Effector memory CD8-positive, alpha-beta T cell (primary cell): ENCODE measurements around the gene CDKN1B.

ENCODE experiments used
- ATAC-seq: fragments of 150-1000 bp; cut with Tn5 transposase; replicated peaks from 2 replicates; pipeline ENCODE4 v1.10.0; 2021; ENCODE audit warnings: mild to moderate bottlenecking, moderate library complexity
- DNase-seq, 3 experiments: peaks; one replicate each; pipeline ENCODE4 v3.0.0; 2021
- H3K27ac Mint-ChIP-seq, 2 donors: one replicate each; pipeline ENCODE4 v1.8.0; 2022; ENCODE audit warnings: mild to moderate bottlenecking in 2 of 2, mixed read lengths in 2 of 2, moderate library complexity in 2 of 2
- H3K27me3 Mint-ChIP-seq, 2 donors: one replicate each; pipeline ENCODE4 v1.8.0; 2022; ENCODE audit warnings: mixed read lengths in 2 of 2
- H3K36me3 Mint-ChIP-seq: one replicate; pipeline ENCODE4 v1.8.0; 2022; ENCODE audit warnings: mild to moderate bottlenecking, moderate library complexity, mixed read lengths; ENCODE audit not compliant: insufficient read depth
- H3K4me1 Mint-ChIP-seq, 2 donors: one replicate each; pipeline ENCODE4 v1.8.0; 2022; ENCODE audit warnings: low read depth in 2 of 2, mixed read lengths in 2 of 2
- H3K4me3 Mint-ChIP-seq, 2 donors: one replicate each; pipeline ENCODE4 v1.8.0; 2022; ENCODE audit warnings: mild to moderate bottlenecking in 2 of 2, mixed read lengths in 2 of 2, moderate library complexity in 2 of 2
- H3K9me3 Mint-ChIP-seq, 2 donors: one replicate each; pipeline ENCODE4 v1.8.0; 2022; ENCODE audit warnings: mixed read lengths in 2 of 2
- total RNA-seq, 9 experiments: gene quantifications; one replicate each; lab custom pipeline; 2026; lab: John Stamatoyannopoulos, UW

Gene CDKN1B
- 99.3 to 522 (median 280) reads per million in 9 experiments for total RNA-seq

DNA sequence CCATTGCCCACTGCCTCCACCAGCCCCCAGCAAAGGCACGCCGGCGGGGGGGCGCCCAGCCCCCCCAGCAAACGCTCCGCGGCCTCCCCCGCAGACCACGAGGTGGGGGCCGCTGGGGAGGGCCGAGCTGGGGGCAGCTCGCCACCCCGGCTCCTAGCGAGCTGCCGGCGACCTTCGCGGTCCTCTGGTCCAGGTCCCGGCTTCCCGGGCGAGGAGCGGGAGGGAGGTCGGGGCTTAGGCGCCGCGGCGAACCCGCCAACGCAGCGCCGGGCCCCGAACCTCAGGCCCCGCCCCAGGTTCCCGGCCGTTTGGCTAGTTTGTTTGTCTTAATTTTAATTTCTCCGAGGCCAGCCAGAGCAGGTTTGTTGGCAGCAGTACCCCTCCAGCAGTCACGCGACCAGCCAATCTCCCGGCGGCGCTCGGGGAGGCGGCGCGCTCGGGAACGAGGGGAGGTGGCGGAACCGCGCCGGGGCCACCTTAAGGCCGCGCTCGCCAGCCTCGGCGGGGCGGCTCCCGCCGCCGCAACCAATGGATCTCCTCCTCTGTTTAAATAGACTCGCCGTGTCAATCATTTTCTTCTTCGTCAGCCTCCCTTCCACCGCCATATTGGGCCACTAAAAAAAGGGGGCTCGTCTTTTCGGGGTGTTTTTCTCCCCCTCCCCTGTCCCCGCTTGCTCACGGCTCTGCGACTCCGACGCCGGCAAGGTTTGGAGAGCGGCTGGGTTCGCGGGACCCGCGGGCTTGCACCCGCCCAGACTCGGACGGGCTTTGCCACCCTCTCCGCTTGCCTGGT, at the start of gene CDKN1B:
Gene CDKN1B (plus strand): TSS at position 576 of the 793 bp plus-strand sequence. CDS start 472 bp downstream, outside the sequence.
- ATAC-seq: peak; percentile 69
- H3K27ac Mint-ChIP-seq: peak within 1 kb of the TSS; percentile 100
- peaks cover 80% of the 10 kb centered on the region for H3K36me3 Mint-ChIP-seq
- H3K4me3 Mint-ChIP-seq: peak within 1 kb of the TSS; percentile 99
- H3K4me1 Mint-ChIP-seq: peaks cover 49 to 68% of the 10 kb centered on the region in 2 donors
- peak; percentile 72 to 78 (median 74) for DNase-seq
- H3K27me3 Mint-ChIP-seq: no peaks in the 10 kb centered on the region
- H3K9me3 Mint-ChIP-seq: no peaks in the 10 kb centered on the region

DNA sequence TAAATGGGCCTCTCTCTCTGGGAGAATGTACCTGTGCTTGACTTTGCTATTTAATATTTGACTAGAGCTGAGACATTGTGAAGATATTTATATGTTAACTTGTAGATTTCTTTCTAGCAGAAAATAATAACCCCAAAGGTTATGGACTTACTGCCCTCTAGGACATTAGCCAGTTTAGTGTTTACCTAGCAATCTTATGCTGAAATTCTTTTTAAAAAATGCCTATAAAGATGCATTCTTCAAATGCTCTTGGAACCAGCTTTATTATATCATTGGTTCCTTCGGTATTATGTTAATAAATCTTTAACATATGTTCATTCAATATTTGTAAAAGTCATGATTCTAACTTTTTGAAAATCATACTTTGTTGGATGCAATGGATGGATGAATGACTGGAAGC, 49.2 kb upstream of the CDKN1B start:
- Mint-ChIP-seq H3K27me3 (no peaks in the 10 kb centered on the region), H3K27ac (no peak overlapping the region), H3K9me3 (no peaks in the 10 kb centered on the region), H3K4me1 (peaks cover 0 to 2% of the 10 kb centered on the region in 2 donors), H3K36me3 (peaks cover 4% of the 10 kb centered on the region), H3K4me3 (no peak overlapping the region)
- DNase-seq (no peak), ATAC-seq (no peak)

DNA sequence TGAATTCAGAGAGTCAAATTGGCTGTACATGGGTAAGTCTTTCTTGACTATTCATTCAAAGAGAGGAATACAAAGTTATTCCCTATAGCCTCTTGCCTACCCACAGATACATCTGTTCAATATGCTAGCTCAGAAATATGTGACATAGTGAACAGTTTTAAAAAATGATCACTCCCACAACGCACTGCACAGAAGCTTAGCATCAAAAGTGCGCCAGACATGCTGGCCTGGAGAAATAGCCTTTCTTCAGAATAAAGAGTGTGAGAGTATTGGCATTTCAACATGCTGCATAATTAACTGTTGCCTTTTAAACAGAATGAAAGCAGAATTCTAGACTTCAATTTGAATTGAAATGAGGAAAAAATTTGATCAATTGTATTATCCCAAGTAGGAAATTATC, 48.1 kb upstream of the CDKN1B start:
- ATAC-seq (no peak), DNase-seq (no peak)
- Mint-ChIP-seq H3K9me3 (no peaks in the 10 kb centered on the region), H3K27me3 (no peaks in the 10 kb centered on the region), H3K27ac (no peak overlapping the region), H3K4me3 (no peak overlapping the region), H3K4me1 (peaks cover 0 to 2% of the 10 kb centered on the region in 2 donors), H3K36me3 (peaks cover 4% of the 10 kb centered on the region)

DNA sequence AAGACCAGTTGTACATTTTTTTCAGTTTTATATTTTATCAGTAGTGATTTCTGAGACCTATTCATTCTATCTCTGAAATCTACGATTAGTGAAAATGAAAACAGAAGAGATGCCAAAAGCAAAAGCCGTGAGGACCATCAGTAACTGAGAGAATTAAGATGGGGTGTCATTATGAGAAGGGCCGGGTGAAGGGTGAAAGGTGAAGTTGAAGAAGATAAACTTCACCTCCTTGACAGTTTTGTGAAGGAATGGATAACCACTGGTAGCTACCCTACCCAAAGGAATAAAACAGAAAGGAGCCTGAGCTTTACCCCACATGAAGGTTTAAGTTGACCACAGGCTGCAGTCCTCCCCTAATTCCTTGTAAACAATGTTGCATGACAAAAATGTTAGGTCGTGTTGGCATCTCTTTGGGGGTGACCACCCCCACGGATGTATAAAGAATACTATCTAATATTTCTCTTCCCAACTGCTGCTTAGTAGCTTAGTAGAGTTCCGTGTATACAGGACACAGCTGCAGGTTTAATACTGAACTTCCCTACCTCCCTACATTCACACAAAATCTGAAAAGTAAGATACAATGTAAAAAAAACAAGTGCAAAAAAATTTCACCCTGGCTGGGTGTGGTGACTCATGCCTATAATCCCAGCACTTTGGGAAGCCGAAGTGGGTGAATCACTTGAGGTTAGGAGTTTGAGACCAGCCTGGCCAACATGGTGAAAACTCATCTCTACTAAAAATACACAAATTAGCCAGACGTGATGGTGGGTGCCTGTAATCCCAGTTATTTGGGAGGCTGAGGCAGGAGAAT, 45.1 kb upstream of the CDKN1B start:
- H3K27me3 Mint-ChIP-seq: no peaks in the 10 kb centered on the region
- H3K27ac Mint-ChIP-seq: peak overlapping the region in 1 of 2 donors; percentile 61
- no peak overlapping the region for H3K4me3 Mint-ChIP-seq
- DNase-seq (no peak), ATAC-seq (no peak)
- H3K4me1 Mint-ChIP-seq: peaks cover 0 to 2% of the 10 kb centered on the region in 2 donors
- no peaks in the 10 kb centered on the region for H3K36me3 Mint-ChIP-seq
- no peaks in the 10 kb centered on the region for H3K9me3 Mint-ChIP-seq

DNA sequence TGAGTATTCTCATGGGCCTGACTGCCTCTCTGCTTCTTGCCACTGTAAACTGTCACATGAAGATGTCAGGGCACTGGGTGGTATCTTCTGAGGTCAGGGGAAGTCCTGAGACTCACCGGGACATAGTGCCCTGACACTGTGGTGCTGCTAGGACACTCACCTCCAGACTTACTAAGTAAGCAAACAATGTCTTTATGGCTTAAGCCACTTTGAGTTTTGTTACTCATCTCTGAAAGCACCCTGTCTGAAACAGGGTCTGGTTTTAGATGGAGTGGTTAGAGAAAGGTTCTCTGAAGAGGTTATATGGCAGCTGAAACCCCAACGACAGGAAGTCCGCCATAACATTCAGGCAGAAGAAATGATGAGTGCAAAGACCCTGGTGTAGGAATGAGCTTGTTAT, 43.9 kb upstream of the CDKN1B start:
- no peak overlapping the region for H3K27ac Mint-ChIP-seq
- DNase-seq (no peak), ATAC-seq (no peak)
- H3K4me3 Mint-ChIP-seq: no peak overlapping the region
- peaks cover 0 to 2% of the 10 kb centered on the region in 2 donors for H3K4me1 Mint-ChIP-seq
- no peaks in the 10 kb centered on the region for H3K9me3 Mint-ChIP-seq
- H3K27me3 Mint-ChIP-seq: no peaks in the 10 kb centered on the region
- H3K36me3 Mint-ChIP-seq: no peaks in the 10 kb centered on the region

DNA sequence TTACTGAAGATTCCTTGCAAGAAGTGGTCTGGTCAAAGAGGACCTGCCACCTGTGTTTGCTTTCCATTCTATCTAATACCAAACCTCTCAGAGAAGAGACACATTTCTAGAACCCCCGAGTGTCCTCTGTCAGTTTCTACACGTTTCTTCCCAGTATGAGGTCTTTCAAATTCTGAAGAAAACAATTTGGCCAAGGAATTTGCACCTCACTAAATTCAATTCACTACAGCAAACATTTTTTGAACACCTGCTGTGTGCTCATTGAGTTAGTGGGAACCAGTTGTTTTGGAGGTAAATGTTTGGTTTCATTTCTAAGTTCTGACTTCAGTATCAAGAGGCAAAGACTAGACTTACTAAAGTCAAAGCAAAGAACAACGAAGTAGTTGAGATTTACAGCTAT, 40.6 kb upstream of the CDKN1B start:
- Mint-ChIP-seq H3K4me3 (no peak overlapping the region), H3K27me3 (no peaks in the 10 kb centered on the region), H3K27ac (no peak overlapping the region), H3K36me3 (no peaks in the 10 kb centered on the region), H3K9me3 (no peaks in the 10 kb centered on the region), H3K4me1 (no peaks in the 10 kb centered on the region)
- ATAC-seq (no peak), DNase-seq (no peak)

DNA sequence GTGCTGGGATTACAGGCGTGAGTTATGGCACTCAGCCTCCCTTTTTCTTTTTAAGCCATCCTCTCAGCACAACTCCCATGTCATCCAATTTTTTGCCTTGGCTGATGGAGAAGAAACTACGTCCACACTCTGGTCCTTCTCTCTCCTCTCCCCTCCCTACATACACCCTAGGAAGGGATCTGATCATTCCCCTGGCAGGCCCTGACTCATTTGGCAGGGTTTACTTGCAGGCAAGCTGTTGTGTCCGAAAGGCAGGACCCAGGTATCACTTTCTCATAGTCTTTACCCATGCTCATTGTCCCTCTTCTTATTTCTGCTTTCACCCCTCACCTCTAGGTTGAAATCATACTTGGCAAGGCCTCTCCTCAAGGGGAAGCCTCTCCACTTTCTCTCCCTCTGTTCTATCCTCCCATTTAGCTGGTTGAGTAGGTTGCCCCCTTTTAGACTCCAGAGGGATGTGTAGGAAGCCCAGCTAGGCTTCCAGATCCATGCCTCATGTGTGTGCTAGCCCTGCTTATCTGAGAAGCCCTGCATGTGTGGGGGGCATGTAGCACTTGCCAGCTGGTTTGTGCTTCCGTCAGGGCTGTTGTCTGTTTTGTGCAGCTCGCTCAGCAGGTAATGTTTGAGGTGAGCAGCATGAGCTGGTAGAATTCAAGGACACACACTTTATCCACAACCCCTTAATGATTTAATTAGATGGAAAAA, 36.0 kb upstream of the CDKN1B start:
- Mint-ChIP-seq H3K27me3 (no peaks in the 10 kb centered on the region), H3K36me3 (no peaks in the 10 kb centered on the region), H3K9me3 (no peaks in the 10 kb centered on the region), H3K27ac (no peak overlapping the region), H3K4me1 (no peaks in the 10 kb centered on the region), H3K4me3 (no peak overlapping the region)
- ATAC-seq (no peak), DNase-seq (no peak)

DNA sequence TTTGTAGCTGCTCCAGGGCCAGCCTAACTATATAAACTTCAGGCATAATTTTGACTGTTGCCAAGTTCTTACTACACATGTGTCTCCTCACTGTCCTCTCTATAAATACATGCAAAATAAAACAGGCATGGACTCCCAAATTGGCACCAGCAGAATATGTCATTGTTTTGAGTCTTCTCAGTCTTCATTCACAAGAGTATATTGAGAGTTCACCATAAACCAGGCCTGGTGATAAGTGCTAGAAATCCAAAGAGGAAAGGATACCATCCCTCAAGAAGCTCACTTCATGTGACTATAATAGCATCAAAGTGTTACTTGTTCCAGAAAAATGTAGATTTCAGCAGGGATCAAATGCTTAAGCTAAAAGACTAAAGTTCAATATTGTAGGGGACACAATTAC, 34.9 kb upstream of the CDKN1B start:
- no peak for DNase-seq
- no peaks in the 10 kb centered on the region for H3K9me3 Mint-ChIP-seq
- no peaks in the 10 kb centered on the region for H3K36me3 Mint-ChIP-seq
- no peaks in the 10 kb centered on the region for H3K27me3 Mint-ChIP-seq
- ATAC-seq: no peak
- H3K4me1 Mint-ChIP-seq: no peaks in the 10 kb centered on the region
- peak overlapping the region in 1 of 2 donors; percentile 14 for H3K27ac Mint-ChIP-seq
- H3K4me3 Mint-ChIP-seq: no peak overlapping the region

DNA sequence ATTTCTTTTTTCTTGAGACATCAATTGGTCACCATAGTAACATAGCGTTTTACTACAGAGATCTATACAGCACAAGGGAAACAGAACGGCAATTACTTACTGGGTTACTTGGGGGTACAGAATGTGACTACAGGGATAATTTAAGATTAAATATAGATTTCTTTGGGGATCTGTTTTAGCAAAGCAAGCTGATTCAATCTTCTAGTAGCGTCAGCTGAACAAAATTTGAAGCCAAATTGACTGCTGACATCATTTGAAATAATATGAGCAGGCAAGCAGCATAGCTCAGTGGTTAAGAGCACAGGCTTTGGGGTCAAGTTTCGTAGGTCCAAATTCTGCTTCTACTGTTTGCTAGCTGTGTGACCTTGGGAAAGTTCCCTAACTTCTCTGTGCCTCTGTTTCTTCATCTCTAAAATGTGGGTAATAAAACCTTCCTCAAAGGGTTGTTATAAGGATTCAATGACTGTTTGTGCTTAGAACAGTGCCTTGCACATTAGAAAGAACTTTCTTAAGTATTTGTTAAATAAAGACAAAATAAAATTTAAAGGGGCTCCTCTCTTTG, 34.0 kb upstream of the CDKN1B start:
- no peaks in the 10 kb centered on the region for H3K4me1 Mint-ChIP-seq
- H3K9me3 Mint-ChIP-seq: no peaks in the 10 kb centered on the region
- no peak overlapping the region for H3K27ac Mint-ChIP-seq
- H3K27me3 Mint-ChIP-seq: no peaks in the 10 kb centered on the region
- no peaks in the 10 kb centered on the region for H3K36me3 Mint-ChIP-seq
- no peak overlapping the region for H3K4me3 Mint-ChIP-seq
- no peak for DNase-seq
- ATAC-seq: no peak

DNA sequence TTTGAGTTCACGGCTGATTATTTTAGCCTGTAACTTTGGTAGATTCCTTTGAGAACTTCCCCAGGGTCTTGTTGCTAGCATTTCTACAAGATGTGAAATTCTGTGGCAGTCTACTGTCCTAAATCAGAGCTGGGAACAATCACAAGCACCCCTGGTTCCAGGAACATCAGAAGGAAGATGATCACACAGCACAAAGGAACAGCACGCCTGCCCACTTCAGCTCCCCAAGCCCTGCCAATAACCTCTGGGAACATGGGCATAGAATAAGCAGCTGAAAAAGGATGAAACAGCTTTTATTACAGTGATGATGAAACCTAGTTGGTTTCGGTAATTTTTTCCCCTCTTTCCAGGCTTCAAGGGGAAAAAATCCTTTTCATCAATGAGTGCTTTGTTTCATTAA, 33.4 kb upstream of the CDKN1B start:
- Mint-ChIP-seq H3K4me3 (no peak overlapping the region), H3K27me3 (no peaks in the 10 kb centered on the region)

DNA sequence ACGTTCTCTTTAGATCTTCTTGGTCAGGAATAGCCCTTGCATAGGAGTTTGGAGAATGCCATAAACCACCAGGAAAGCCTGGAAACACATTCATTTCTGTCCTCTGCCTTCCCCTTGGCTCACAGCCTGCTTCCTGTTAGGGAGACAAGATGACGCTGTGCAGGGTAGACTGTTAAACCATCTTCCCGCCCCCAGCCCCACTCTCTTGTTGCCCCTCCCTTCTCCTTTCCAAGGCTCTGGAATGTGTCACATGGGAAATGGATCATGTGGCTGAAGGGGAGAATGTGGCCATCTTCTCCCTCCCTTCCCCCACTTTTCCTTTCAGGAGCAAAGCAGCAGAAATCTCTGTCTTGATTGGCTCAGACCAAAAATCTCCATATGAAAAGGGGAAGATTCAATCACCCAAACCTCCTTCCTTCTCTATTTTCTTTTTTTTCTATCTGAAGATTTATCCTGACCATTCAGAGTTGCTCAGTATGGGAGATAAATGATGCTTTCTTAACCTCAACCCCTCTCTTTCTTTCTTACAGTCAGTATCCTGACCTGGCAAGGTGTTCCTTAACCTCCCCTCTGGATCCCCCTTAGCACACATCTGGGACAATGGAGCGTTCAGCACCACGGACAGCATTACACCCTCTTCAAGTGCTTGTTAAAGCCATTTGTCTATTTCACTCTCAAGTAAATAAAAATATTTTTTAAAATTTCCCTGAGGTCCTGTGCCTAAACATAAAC, 32.6 kb upstream of the CDKN1B start:
- H3K4me1 Mint-ChIP-seq: no peaks in the 10 kb centered on the region
- DNase-seq (no peak), ATAC-seq (no peak)
- no peaks in the 10 kb centered on the region for H3K36me3 Mint-ChIP-seq
- H3K4me3 Mint-ChIP-seq: no peak overlapping the region
- no peak overlapping the region for H3K27ac Mint-ChIP-seq
- no peaks in the 10 kb centered on the region for H3K27me3 Mint-ChIP-seq
- H3K9me3 Mint-ChIP-seq: no peaks in the 10 kb centered on the region

More for the DNA sequence above, 33.4 kb upstream of the CDKN1B start:
- Mint-ChIP-seq H3K4me1 (no peaks in the 10 kb centered on the region), H3K27ac (no peak overlapping the region), H3K36me3 (no peaks in the 10 kb centered on the region), H3K9me3 (no peaks in the 10 kb centered on the region)
- DNase-seq (no peak), ATAC-seq (no peak)

DNA sequence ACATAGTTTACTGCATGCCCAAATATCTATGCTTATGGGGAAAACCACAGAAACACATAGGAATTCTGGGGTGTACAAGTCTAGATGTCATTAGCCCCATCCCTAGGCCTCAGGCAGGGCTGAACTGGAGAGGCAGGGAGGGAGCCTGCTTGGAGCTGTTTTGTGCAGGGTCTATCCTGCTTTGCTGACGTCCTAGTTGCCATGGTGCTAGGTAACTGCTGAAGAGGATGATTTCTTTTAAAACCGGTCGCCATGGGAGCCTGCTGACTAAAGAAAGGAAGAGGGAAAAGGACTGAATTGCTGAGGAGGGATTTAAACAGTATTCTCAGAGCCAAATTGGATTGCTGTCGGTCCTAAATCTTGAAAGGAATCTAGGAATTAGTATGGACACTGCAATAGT, 31.9 kb upstream of the CDKN1B start:
- Mint-ChIP-seq H3K27ac (no peak overlapping the region), H3K4me3 (no peak overlapping the region), H3K27me3 (no peaks in the 10 kb centered on the region), H3K9me3 (no peaks in the 10 kb centered on the region), H3K36me3 (no peaks in the 10 kb centered on the region), H3K4me1 (no peaks in the 10 kb centered on the region)
- ATAC-seq: no peak
- DNase-seq: no peak

DNA sequence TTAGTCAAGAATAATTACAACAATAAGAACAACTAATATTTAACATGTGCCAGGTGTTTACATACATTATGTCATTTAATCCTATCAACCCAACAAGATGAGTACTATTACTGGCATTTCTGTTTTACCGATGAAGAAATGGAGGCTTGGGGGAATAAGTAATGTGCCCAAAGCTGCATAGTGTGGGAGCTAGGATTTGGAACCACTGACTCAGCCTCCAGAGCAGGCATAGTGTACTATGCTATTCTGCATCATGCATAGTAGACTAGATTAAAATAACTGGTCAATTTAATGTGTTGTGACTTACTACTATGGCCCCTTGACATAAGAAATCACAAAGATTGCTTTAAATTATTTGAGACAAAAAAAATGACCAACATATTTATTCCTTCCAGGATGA, 30.7 kb upstream of the CDKN1B start:
- H3K27ac Mint-ChIP-seq: no peak overlapping the region
- no peaks in the 10 kb centered on the region for H3K4me1 Mint-ChIP-seq
- ATAC-seq (no peak), DNase-seq (no peak)
- no peaks in the 10 kb centered on the region for H3K9me3 Mint-ChIP-seq
- H3K4me3 Mint-ChIP-seq: no peak overlapping the region
- H3K27me3 Mint-ChIP-seq: no peaks in the 10 kb centered on the region
- H3K36me3 Mint-ChIP-seq: no peaks in the 10 kb centered on the region
